ENCODE data around the gene ANKS4B. TPM values are rescaled to one million over a fixed set of nuclear protein-coding genes. Genes with fewer than 3 reads are reported as not detected.

ANKS4B gene
- total RNA-seq, 2 donors from 2014 or later, result 0.90 to 1.6 TPM

DNA sequence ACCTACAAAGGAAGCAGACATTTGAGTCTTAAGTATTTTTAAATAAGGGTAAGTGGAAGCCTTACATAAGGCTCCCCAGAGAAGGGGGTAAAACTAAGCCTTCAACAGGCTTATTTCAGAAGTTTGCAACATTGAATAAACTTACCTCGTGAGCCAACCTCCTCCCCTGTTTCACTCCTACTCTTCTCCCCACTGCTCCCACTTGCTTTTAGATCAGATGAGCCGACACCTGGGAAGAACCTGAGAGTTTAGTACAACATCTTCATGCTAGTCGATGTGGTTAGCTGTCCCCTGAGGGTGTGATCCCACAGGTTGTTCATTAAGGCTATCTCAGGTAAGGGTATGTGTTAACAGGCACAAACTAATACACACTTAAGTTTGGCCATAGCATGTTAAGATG, 35.9 kb upstream of the ANKS4B start:
- H3K27me3 Mint-ChIP-seq (ENCODE audit: insufficient read depth), result peaks cover 51% of the 10 kb centered on the region
- H3K27ac ChIP-seq (ENCODE audit: low read depth, low read length), result no peak overlapping the region
- no peak for DNase-seq
- no peak overlapping the region for H3K4me3 Mint-ChIP-seq
- H3K9me3 Mint-ChIP-seq, result no peaks in the 10 kb centered on the region
- H3K36me3 ChIP-seq (ENCODE audit: control insufficient read depth, insufficient read depth, low read length), result no peaks in the 10 kb centered on the region
- TF ChIP-seq, protein P1, sequence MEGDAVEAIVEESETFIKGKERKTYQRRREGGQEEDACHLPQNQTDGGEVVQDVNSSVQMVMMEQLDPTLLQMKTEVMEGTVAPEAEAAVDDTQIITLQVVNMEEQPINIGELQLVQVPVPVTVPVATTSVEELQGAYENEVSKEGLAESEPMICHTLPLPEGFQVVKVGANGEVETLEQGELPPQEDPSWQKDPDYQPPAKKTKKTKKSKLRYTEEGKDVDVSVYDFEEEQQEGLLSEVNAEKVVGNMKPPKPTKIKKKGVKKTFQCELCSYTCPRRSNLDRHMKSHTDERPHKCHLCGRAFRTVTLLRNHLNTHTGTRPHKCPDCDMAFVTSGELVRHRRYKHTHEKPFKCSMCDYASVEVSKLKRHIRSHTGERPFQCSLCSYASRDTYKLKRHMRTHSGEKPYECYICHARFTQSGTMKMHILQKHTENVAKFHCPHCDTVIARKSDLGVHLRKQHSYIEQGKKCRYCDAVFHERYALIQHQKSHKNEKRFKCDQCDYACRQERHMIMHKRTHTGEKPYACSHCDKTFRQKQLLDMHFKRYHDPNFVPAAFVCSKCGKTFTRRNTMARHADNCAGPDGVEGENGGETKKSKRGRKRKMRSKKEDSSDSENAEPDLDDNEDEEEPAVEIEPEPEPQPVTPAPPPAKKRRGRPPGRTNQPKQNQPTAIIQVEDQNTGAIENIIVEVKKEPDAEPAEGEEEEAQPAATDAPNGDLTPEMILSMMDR (conservative IDR thresholded peaks at IDR 0.05), result no peak
- no peak overlapping the region for H3K4me3 ChIP-seq (ENCODE audit: low read length)
- H3K4me1 ChIP-seq (ENCODE audit: control insufficient read depth, insufficient read depth, low read length), result no peaks in the 10 kb centered on the region
- H3K27me3 ChIP-seq (ENCODE audit: control insufficient read depth, insufficient read depth, low read length, poor library complexity, severe bottlenecking), result peaks cover 21% of the 10 kb centered on the region
- no peak overlapping the region for H3K9ac ChIP-seq (ENCODE audit: extremely low read depth, low read length, poor library complexity, severe bottlenecking)
- no peaks in the 10 kb centered on the region for H3K36me3 Mint-ChIP-seq (ENCODE audit: low read depth)
- 91 to 100% methylated on average over 1 to 3 of the region's 3 CpGs for WGBS, 2 experiments (ENCODE audit: insufficient coverage in 1 of 2, insufficient read length in 1 of 2)
- H3K27ac Mint-ChIP-seq, result no peak overlapping the region
- no peaks in the 10 kb centered on the region for H3K4me1 Mint-ChIP-seq
- H3K9me3 ChIP-seq (ENCODE audit: control insufficient read depth, low read length), result no peaks in the 10 kb centered on the region

DNA sequence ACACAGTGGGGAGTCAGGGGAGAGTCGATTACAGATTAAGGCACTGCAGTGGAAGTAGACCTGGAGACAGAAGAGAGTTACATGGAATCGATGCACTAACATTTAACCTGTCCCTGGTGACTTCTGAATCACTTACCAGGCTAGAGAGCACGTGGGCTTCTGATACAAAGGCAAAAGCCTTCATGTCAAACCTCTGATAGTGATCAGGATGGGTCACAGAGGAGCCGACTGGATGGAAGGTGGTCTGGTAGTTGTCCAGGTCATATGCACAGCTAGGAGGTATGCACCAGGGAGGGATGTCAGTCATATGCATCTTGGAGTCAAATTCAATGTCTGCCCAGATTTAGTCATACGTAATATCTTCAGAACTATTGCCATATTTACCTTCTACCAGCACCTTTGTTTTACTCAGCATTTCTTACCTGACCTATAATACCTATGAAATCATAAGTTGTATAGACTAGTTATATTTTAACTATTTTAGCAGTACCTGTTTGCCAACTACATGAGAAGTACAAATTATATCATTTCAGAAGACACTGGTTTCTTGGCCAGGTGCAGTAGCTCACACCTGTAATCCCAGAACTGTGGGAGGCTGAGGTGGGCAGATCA, 33.8 kb upstream of the ANKS4B start:
- H3K4me1 Mint-ChIP-seq, result no peaks in the 10 kb centered on the region
- H3K27ac Mint-ChIP-seq, result no peak overlapping the region
- H3K36me3 ChIP-seq (ENCODE audit: control insufficient read depth, insufficient read depth, low read length), result no peaks in the 10 kb centered on the region
- no peak overlapping the region for H3K9ac ChIP-seq (ENCODE audit: extremely low read depth, low read length, poor library complexity, severe bottlenecking)
- no peaks in the 10 kb centered on the region for H3K4me1 ChIP-seq (ENCODE audit: control insufficient read depth, insufficient read depth, low read length)
- TF ChIP-seq, protein P1 (conservative IDR thresholded peaks at IDR 0.05), result no peak
- no peak overlapping the region for H3K27ac ChIP-seq (ENCODE audit: low read depth, low read length)
- no peaks in the 10 kb centered on the region for H3K9me3 ChIP-seq (ENCODE audit: control insufficient read depth, low read length)
- no peaks in the 10 kb centered on the region for H3K36me3 Mint-ChIP-seq (ENCODE audit: low read depth)
- H3K4me3 Mint-ChIP-seq, result no peak overlapping the region
- no peak overlapping the region for H3K4me3 ChIP-seq (ENCODE audit: low read length)
- H3K9me3 Mint-ChIP-seq, result no peaks in the 10 kb centered on the region
- peaks cover 16% of the 10 kb centered on the region for H3K27me3 ChIP-seq (ENCODE audit: control insufficient read depth, insufficient read depth, low read length, poor library complexity, severe bottlenecking)
- WGBS, 2 experiments (ENCODE audit: insufficient coverage in 1 of 2, insufficient read length in 1 of 2), result 69 to 88% methylated on average over 4 to 5 of the region's 5 CpGs
- H3K27me3 Mint-ChIP-seq (ENCODE audit: insufficient read depth), result peaks cover 39% of the 10 kb centered on the region
- no peak for DNase-seq

DNA sequence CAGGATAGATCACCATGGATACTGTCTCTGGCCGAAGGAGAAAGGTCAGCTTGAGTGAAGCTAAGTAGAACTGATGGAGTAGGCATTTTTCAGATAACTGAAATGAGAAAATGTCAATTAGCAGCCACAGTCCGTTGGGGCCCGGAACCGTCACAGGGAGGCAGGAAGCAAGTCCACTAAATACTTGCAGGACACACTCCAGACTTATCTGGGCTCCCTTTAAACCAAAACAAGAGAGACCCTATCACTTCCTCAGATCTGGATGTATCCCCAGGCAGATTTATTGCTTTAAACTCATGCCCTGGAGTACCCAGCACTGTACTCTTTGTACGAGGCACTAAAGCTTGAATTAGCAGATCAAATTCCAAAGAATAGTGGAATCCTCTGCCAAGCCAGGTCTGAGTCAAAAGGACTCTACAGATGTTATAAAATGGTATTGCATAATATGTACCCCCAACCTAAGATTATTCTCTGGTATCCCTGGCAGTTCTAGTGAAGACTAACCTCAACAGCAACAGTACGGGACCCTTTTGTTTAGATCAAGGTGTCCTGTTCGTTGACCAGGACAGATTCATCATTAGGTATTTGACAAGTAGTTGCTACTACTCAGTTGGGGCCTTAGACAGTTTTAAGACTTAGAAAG, 30.2 kb upstream of the ANKS4B start:
- Histone ChIP-seq H3K9ac (ENCODE audit: extremely low read depth, low read length, poor library complexity, severe bottlenecking) (no peak overlapping the region), H3K27me3 (ENCODE audit: control insufficient read depth, insufficient read depth, low read length, poor library complexity, severe bottlenecking) (peaks cover 7% of the 10 kb centered on the region), H3K4me3 (ENCODE audit: low read length) (no peak overlapping the region), H3K36me3 (ENCODE audit: control insufficient read depth, insufficient read depth, low read length) (no peaks in the 10 kb centered on the region), H3K4me1 (ENCODE audit: control insufficient read depth, insufficient read depth, low read length) (no peaks in the 10 kb centered on the region), H3K27ac (ENCODE audit: low read depth, low read length) (no peak overlapping the region), H3K9me3 (ENCODE audit: control insufficient read depth, low read length) (no peaks in the 10 kb centered on the region)
- no peak for DNase-seq
- H3K27me3 Mint-ChIP-seq (ENCODE audit: insufficient read depth), result peaks cover 35% of the 10 kb centered on the region
- WGBS, 2 experiments (ENCODE audit: insufficient coverage in 1 of 2, insufficient read length in 1 of 2), result 93 to 97% methylated on average over 3 to 7 of the region's 7 CpGs
- no peaks in the 10 kb centered on the region for H3K4me1 Mint-ChIP-seq
- H3K27ac Mint-ChIP-seq, result no peak overlapping the region
- no peaks in the 10 kb centered on the region for H3K9me3 Mint-ChIP-seq
- no peak overlapping the region for H3K4me3 Mint-ChIP-seq
- TF ChIP-seq, protein P1 (conservative IDR thresholded peaks at IDR 0.05), result no peak
- no peaks in the 10 kb centered on the region for H3K36me3 Mint-ChIP-seq (ENCODE audit: low read depth)
